Measurements from ENCODE around the gene S100A6. TPM values are rescaled to one million over a fixed set of nuclear protein-coding genes. Genes with fewer than 3 reads are reported as not detected.
A peak's percentile ranks its signal among the peaks of the same experiment; 100 is the strongest.

Gene S100A6
- polyA plus RNA-seq, 2 of the 4 experiments (the other 2 are of a cell fraction) = 898 to 3,552 TPM

GRCh38 chr1:153541641-153542590, 6.1 kb upstream of the S100A6 start:
- Histone ChIP-seq H3K27ac (peak overlapping the region; percentile 19 to 97; a peak in 4 of 6 replicates), H3K4me2 (peak overlapping the region; percentile 99), H3K4me3 (no peak overlapping the region), H3K4me1 (peaks cover 74% of the 10 kb centered on the region), H3K9me3 (no peaks in the 10 kb centered on the region)
- DNase-seq (ENCODE audit: low read depth in 1 of 2, low spot score in 1 of 2) = no peak
- POLR2A ChIA-PET = interaction anchor here (0.6 to 1.6 kb wide), 3 partner anchors 25 to 301 kb away, joined by 3 to 6 read pairs (median 6); no protein-coding TSS in a partner anchor
- ATAC-seq = no peak
- WGBS (ENCODE audit: missing lambda C conversion rate) = 80% methylated on average over 13 of the region's 13 CpGs
- TF ChIP-seq REST (IDR thresholded peaks at IDR 0.05) (no peak), CHD2 (IDR thresholded peaks at IDR 0.05; ENCODE audit: low read length, partially characterized antibody) (no peak), POLR2A (IDR thresholded peaks at IDR 0.05; ENCODE audit: low read length) (no peak), FOXS1 (CRISPR knock-in tag; IDR thresholded peaks at IDR 0.05) (no peak), CEBPB (IDR thresholded peaks at IDR 0.05) (no peak), ESRRA (IDR thresholded peaks at IDR 0.05; ENCODE audit: borderline replicate concordance, low read length) (no peak), ELK1 (IDR thresholded peaks at IDR 0.05; ENCODE audit: low read depth, low read length) (no peak), RARB (CRISPR knock-in tag; IDR thresholded peaks at IDR 0.05) (no peak), JUNB (IDR thresholded peaks at IDR 0.05) (no peak), NPAS2 (CRISPR knock-in tag; IDR thresholded peaks at IDR 0.05; ENCODE audit: borderline replicate concordance) (no peak), ZSCAN20 (CRISPR knock-in tag; IDR thresholded peaks at IDR 0.05) (no peak), ATOH8 (CRISPR knock-in tag; IDR thresholded peaks at IDR 0.05; ENCODE audit: low read depth) (no peak), SMC3 (IDR thresholded peaks at IDR 0.05) (no peak), HOXB13 (CRISPR knock-in tag; IDR thresholded peaks at IDR 0.05; ENCODE audit: low read depth) (no peak), ZNF302 (CRISPR knock-in tag; IDR thresholded peaks at IDR 0.05) (no peak), CTCF (IDR thresholded peaks at IDR 0.05) (no peak)
- CTCF ChIA-PET = interaction anchor here (0.6 to 18.2 kb wide), 6 partner anchors 8 to 33 kb away, joined by 3 to 471 read pairs (median 56); partner anchors contain the start of genes S100A2 and S100A6
- no peak for FAIRE-seq

Data from A549 (cell line).